GM23248 (cell line): ENCODE data around the gene CAST. TPM values are rescaled to one million over a fixed set of nuclear protein-coding genes. Genes with fewer than 3 reads are reported as not detected.
"Not testable (repeated sequence)": the region's sequence is repeated elsewhere in the genome, so short reads cannot be mapped to it uniquely, and the experiment has no call there.

Experiments used
- DNase-seq: peaks from one replicate; pipeline ENCODE4 v3.0.0-alpha.2; 2015
- H2AFZ ChIP-seq: fragments of 200-600 bp; sonication (generic); 2 replicates; pipeline ENCODE4 v1.6.1; 2016; ENCODE audit warnings: antibody characterized with exemption
- H3F3A ChIP-seq: fragments of 200-600 bp; sonication (generic); 2 replicates; pipeline ENCODE4 v1.6.1; 2016; ENCODE audit warnings: mild to moderate bottlenecking, antibody characterized with exemption, mixed run types; ENCODE audit not compliant: insufficient read depth
- H3K27ac ChIP-seq: fragments of 200-600 bp; sonication (generic); 2 replicates; pipeline ENCODE4 v1.5.1; 2016; ENCODE audit warnings: mild to moderate bottlenecking
- H3K27me3 ChIP-seq: fragments of 200-600 bp; sonication (generic); replicated peaks from 2 replicates; pipeline ENCODE4 v1.6.1; 2016; ENCODE audit warnings: mild to moderate bottlenecking; ENCODE audit not compliant: insufficient read depth
- H3K36me3 ChIP-seq: fragments of 200-600 bp; sonication (generic); 2 replicates; pipeline ENCODE4 v1.6.1; 2016; ENCODE audit warnings: low read depth, mild to moderate bottlenecking
- H3K4me1 ChIP-seq: fragments of 200-600 bp; sonication (generic); 2 replicates; pipeline ENCODE4 v1.6.1; 2016; ENCODE audit warnings: mild to moderate bottlenecking; ENCODE audit not compliant: insufficient read depth
- H3K4me2 ChIP-seq: fragments of 200-600 bp; sonication (generic); one replicate; pipeline ENCODE4 v1.6.1; 2016; ENCODE audit warnings: mild to moderate bottlenecking; ENCODE audit not compliant: unreplicated experiment
- H3K4me3 ChIP-seq: fragments of 200-600 bp; sonication (generic); 2 replicates; pipeline ENCODE4 v1.5.1; 2016; ENCODE audit warnings: mild to moderate bottlenecking
- H3K79me2 ChIP-seq: fragments of 200-600 bp; sonication (generic); 2 replicates; pipeline ENCODE4 v1.6.1; 2016; ENCODE audit warnings: mild to moderate bottlenecking; ENCODE audit not compliant: insufficient read depth
- H3K9ac ChIP-seq: fragments of 200-600 bp; sonication (generic); 2 replicates; pipeline ENCODE4 v1.6.1; 2016; ENCODE audit warnings: mild to moderate bottlenecking
- H3K9me2 ChIP-seq: fragments of 200-600 bp; sonication (generic); 2 replicates; pipeline ENCODE4 v1.6.1; 2016; ENCODE audit warnings: mixed run types, mild to moderate bottlenecking, moderate library complexity; ENCODE audit not compliant: insufficient read depth
- H3K9me3 ChIP-seq: fragments of 200-600 bp; sonication (generic); one replicate; pipeline ENCODE4 v1.6.1; 2017; ENCODE audit warnings: low read depth
- H4K20me1 ChIP-seq: fragments of 200-600 bp; sonication (generic); 2 replicates; pipeline ENCODE4 v1.6.0; 2016; ENCODE audit not compliant: insufficient read depth
- EZH2 ChIP-seq: fragments of 200-600 bp; sonication (generic); IDR thresholded peaks from 2 replicates; pipeline ENCODE4 v1.6.1; 2018; ENCODE audit warnings: antibody characterized with exemption, mild to moderate bottlenecking; ENCODE audit not compliant: insufficient read depth, poor library complexity, severe bottlenecking
- EZH2phosphoT487 ChIP-seq: fragments of 200-600 bp; sonication (generic); IDR thresholded peaks from 2 replicates; pipeline ENCODE4 v1.6.1; 2018; ENCODE audit warnings: antibody characterized with exemption, moderate library complexity, mild to moderate bottlenecking, low read depth; ENCODE audit not compliant: insufficient read depth
- WGBS, 2 experiments: methylation state at CpG; one replicate each; pipeline ENCODE4 v1.1.6; 2015 to 2017; ENCODE audit warnings: low lambda C conversion rate in 2 of 2, low coverage in 1 of 2; ENCODE audit errors: missing lambda C conversion rate in 2 of 2; 5-methylcytosine and 5-hydroxymethylcytosine counted together
- in situ Hi-C: fragments of 300-500 bp; cut with MboI; formaldehyde crosslinking; loops from 2 replicates; pipeline ENCODE4 v1.15.0; 2020
- polyA plus RNA-seq: library from polyadenylated mRNA; unstranded; fragments of >200 nt; fragmentation: Nextera tagmentation; extraction: Ambion mirVana; gene quantifications from 2 replicates; pipeline ENCODE4 v1.2.1, GENCODE V29; 2016
- total RNA-seq: library from RNA; depleted of rRNA; stranded (reverse); fragments of >200 nt; shearing (Covaris generic); gene quantifications from 2 replicates; pipeline ENCODE4 v1.2.3, GENCODE V29; 2014

CAST gene
- total and polyA plus RNA-seq, 2 experiments from 2014 or later = 179 to 196 TPM

GRCh38 chr5:96616801-96617200 is 45.4 kb upstream of the CAST start:
- Histone ChIP-seq H3K36me3 (no peaks in the 10 kb centered on the region), H3K9ac (no peak overlapping the region), H3K4me1 (peaks cover 15% of the 10 kb centered on the region), H3K79me2 (no peaks in the 10 kb centered on the region), H3F3A (peaks cover 24% of the 10 kb centered on the region), H3K4me3 (no peak overlapping the region), H3K9me3 (no peaks in the 10 kb centered on the region), H4K20me1 (no peaks in the 10 kb centered on the region), H2AFZ (no peak overlapping the region), H3K27ac (no peak overlapping the region), H3K27me3 (no peaks in the 10 kb centered on the region), H3K4me2 (no peak overlapping the region), H3K9me2 (no peaks in the 10 kb centered on the region)
- WGBS, 2 experiments = 97 to 98% methylated on average over 3 of the region's 3 CpGs
- TF ChIP-seq EZH2 (no peak), EZH2phosphoT487 (no peak)
- in situ Hi-C loops = loop anchor here (25.0 kb wide), 1 partner anchor 520 kb away; the partner anchor contains the start of gene LIX1
- no peak for DNase-seq

- H3F3A ChIP-seq = peaks cover 19% of the 10 kb centered on the region
- not testable (repeated sequence) for H3K27ac ChIP-seq, H3K36me3 ChIP-seq, H3K27me3 ChIP-seq, H3K9ac ChIP-seq, H3K79me2 ChIP-seq, DNase-seq, H2AFZ ChIP-seq, H3K9me2 ChIP-seq, H3K4me2 ChIP-seq, H3K4me3 ChIP-seq, H4K20me1 ChIP-seq, H3K9me3 ChIP-seq
- peaks cover 15% of the 10 kb centered on the region for H3K4me1 ChIP-seq
- in situ Hi-C loops = loop anchor here (25.0 kb wide), 1 partner anchor 519 kb away; the partner anchor contains the start of gene LIX1
- WGBS, 2 experiments = 91 to 97% methylated on average over 23 to 26 of the region's 30 CpGs
Observed at GRCh38 chr5:96618311-96619016, 43.7 kb upstream of the CAST start.

- H3K4me3 ChIP-seq = no peak overlapping the region
- H3F3A ChIP-seq = peaks cover 6% of the 10 kb centered on the region
- TF ChIP-seq EZH2phosphoT487 = no peak
- TF ChIP-seq EZH2 = no peak
- no peaks in the 10 kb centered on the region for H4K20me1 ChIP-seq
- WGBS, 2 experiments = 55 to 61% methylated on average over 2 of the region's 2 CpGs
- no peaks in the 10 kb centered on the region for H3K79me2 ChIP-seq
- H3K27me3 ChIP-seq = no peaks in the 10 kb centered on the region
- no peaks in the 10 kb centered on the region for H3K36me3 ChIP-seq
- H3K9ac ChIP-seq = no peak overlapping the region
- no peak overlapping the region for H3K4me2 ChIP-seq
- DNase-seq = no peak
- H3K9me2 ChIP-seq = no peaks in the 10 kb centered on the region
- no peak overlapping the region for H2AFZ ChIP-seq
- in situ Hi-C loops = loop anchor here (25.0 kb wide), 1 partner anchor 517 kb away; the partner anchor contains the start of gene LIX1
- no peaks in the 10 kb centered on the region for H3K9me3 ChIP-seq
- H3K27ac ChIP-seq = no peak overlapping the region
- peaks cover 2% of the 10 kb centered on the region; the same call in 1 of the 2 replicates for H3K4me1 ChIP-seq
Observed at GRCh38 chr5:96619946-96620345, 42.2 kb upstream of the CAST start.

GRCh38 chr5:96624596-96624995 is 37.6 kb upstream of the CAST start:
- Histone ChIP-seq H3K4me1 (peaks cover 41% of the 10 kb centered on the region), H3K9me2 (no peaks in the 10 kb centered on the region), H3K4me3 (no peak overlapping the region), H3K27ac (no peak overlapping the region), H3K9ac (no peak overlapping the region), H3K27me3 (no peaks in the 10 kb centered on the region), H4K20me1 (no peaks in the 10 kb centered on the region), H2AFZ (no peak overlapping the region), H3F3A (peaks cover 33% of the 10 kb centered on the region), H3K79me2 (no peaks in the 10 kb centered on the region), H3K36me3 (no peaks in the 10 kb centered on the region), H3K9me3 (no peaks in the 10 kb centered on the region), H3K4me2 (no peak overlapping the region)
- in situ Hi-C loops = loop anchor here (25.0 kb wide), 1 partner anchor 513 kb away; the partner anchor contains the start of gene LIX1
- TF ChIP-seq EZH2 = no peak
- no peak for TF ChIP-seq EZH2phosphoT487
- WGBS, 2 experiments = 78 to 85% methylated on average over 3 of the region's 3 CpGs
- no peak for DNase-seq
